GDM1 (cell line): ENCODE measurements around the gene EME2.
"Not testable (repeated sequence)": the region's sequence is repeated elsewhere in the genome, so short reads cannot be mapped to it uniquely, and the experiment has no call there.

ENCODE experiments used
- DNase-seq: peaks from one replicate; lab custom pipeline; 2025; lab: John Stamatoyannopoulos, UW

EME2 gene, protein sequence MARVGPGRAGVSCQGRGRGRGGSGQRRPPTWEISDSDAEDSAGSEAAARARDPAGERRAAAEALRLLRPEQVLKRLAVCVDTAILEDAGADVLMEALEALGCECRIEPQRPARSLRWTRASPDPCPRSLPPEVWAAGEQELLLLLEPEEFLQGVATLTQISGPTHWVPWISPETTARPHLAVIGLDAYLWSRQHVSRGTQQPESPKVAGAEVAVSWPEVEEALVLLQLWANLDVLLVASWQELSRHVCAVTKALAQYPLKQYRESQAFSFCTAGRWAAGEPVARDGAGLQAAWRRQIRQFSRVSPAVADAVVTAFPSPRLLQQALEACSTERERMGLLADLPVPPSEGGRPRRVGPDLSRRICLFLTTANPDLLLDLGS

DNA sequence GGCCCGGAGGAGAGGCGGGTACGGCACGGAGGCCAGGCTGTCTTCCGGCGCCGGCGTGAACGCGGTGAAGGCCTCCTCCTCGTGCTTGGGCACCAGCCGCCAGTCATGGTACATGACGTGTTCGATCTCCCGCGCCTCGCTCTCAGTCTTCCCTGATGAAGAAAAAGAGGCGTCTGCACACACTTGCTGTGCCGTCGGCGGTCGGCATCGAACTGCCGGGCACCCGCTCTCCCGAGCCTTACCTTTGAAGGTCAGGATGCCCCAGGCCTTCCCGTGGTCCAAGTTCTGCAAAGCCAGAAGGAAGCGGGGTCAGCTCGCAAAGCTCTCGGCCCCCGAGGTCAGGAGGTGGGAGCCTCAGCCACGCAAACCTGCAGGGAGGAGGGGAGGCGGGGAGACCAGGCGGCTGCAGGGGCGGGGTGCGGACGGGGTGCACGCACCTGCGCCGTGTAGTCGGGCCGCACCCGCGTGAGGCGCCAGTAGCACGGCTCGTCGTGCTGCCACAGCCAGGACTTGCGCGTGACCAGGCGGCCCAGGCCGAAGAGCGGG is at the start of gene EME2:
Gene EME2, plus strand, starts transcription at position 449 of the 546 bp plus-strand sequence. CDS start 418 bp downstream, outside the sequence.
- DNase-seq, result no peak

DNA sequence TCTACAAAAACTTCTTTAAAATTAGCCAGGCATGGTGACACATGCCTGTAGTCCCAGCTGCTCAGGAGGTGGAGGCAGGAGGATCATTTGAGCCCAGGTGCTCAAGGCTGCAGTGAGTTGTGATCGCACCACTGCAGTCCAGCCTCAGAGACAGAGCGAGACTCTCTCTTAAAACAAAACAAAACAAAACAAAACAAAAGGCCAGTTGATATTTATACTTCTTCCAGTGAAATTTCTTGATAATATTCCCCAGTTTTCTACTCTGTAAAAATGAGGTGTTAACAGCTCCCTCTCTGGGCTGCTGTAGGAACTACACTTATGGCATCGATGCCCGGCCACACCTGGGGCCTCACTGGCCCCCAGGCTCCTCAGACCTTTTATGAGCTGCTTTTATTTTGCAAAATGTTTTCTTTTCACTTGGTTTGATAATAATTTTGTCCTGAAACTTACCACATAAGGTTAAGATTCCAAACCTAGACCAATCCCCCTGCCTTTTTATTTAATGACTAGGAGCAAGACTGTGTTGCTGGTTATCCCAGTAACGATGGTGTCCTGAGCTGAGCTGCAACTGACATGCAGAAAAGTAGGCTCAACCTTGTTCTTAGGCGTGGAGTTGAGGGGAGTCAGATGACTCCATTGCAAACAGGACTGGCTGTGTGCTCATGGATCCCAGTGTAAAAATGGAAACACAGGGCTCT is 49.0 kb upstream of the EME2 start:
- DNase-seq, result no peak

DNA sequence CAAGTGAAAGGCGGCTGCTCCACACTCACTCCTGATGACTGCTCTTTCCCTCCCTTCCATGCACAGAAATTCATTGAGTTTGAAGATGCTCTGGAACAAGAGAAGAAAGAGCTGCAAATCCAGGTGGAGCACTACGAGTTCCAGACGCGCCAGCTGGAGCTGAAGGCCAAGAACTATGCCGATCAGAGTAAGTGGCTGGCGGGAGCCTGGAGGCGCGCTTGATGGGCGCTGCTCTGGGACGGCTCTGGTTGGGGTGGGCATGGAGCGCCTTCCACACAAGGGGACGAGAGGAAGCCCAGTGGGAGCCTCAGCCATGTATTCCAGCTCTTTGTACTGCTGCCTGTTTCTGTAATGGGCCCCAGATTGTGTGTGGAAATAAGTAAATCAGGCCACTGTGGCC is 48.1 kb upstream of the EME2 start:
- DNase-seq, result no peak

DNA sequence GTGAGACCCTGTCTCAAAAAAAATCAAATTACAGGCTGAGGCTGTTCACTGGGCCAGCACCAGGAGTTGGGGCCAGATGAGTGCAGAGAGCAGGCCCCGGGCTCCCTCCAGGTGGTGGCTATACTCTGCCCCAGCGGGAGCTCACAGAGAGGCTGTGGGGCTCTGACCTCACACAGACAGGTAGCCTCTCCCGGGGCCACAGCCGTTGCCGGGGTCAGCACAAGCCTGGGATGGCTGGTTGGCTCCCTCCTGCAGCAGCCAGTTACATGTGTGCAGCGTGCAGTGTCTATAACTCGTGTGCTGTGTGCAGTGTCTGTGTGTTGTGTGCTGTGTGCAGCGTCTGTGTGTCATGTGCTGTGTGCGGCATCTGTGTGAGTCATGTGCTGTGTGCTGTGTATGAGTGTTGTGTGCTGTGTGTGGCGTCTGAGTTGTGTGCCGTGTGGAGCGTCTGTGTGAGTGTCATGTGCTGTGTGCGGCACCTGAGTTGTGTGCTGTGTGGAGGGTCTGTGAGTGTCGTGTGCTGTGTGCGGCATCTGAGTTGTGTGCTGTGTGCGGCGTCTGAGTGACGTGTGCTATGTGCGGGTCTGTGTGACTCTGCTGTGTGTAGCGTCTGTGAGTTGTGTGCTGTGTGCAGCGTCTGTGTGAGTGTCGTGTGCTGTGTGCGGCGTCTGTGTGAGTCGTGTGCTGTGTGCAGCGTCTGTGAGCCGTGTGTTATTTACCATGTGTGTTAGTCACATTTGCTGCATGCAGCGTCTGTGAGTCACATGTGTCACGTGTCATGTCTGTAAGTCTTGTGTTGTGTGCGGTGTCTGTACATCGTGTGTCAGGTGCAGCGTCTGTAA is 45.7 kb upstream of the EME2 start:
- DNase-seq, result no peak

DNA sequence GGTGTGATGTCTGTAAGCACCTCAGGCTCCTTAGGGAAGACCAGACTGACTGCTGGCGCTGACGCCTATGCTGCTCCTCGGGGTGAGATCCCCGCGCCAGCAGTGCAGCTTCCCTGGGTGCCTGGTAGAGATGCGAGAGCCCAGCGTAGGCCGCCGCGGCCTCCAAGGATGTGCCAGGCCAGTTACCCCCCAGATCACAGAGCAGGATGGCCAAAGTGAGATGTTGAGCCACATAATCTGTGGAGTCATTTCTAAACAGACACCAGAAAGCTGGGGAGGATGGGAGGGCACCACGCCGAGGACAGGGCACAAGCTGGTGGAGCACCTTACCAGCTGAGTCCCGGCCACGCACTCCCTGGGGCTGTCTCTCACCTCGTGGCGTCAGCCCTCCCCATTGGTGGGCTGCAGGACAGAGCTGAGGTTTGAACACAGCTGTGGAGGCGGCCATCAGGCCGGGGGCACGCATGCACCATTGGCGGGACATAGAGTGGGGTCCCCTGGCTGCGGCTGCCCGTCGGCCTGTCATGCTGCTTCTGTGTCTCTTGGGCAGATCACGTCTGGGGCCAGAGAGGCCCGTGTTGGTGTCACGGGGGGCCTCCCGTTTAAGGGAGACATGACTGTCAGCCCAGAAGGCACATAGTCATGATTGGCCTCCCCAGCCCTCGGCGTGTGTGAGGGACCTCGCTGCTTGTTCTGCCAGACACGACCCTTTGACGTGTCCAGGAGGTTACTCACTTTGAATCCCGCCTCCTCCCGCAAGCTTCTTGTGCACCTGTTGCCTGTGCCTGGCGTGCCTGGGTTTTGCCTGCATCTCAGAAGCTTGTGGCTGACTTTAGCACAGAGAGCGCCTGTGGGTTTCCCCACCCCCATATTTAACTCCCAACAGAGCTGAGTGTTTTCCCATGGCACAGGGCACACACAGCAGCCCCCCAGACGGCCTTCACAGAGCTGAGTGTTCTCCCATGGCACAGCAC is 44.7 kb upstream of the EME2 start:
- DNase-seq, result no peak

DNA sequence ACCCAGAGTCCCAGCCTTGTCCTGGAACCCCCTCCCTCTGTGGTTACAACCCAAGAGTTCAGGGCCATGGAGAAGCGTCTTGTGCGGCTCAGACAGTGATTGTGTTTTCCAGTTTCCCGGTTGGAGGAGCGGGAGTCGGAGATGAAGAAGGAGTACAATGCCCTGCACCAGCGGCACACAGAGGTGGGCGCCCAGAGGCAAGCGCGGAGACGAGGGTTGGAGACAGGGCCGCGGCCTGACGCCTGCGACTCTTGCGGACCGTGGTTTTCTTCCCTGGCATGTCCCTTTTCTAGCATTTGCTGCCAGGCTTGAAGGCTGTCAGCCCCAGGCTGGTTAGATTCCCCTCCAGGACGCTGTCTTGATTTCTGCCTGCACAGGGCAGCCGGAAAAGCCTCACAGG is 43.6 kb upstream of the EME2 start:
- DNase-seq, result no peak

DNA sequence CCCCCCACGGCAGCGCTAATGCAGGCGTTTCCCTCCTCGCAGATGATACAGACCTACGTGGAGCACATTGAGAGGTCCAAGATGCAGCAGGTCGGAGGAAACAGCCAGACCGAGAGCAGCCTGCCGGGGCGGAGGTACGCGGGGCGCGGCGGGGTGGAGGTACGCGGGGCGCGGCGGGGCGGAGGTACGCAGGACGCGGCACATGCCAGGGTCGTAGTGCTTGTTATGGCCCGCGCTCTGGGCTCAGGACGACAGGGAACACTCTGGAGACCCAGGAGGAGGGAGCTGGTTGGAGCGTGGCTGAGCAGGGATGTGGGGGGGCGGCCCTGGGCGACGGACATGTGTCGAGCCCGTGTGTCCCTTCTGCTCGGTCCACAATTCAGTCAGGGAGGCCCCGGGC is 43.2 kb upstream of the EME2 start:
- no peak for DNase-seq

DNA sequence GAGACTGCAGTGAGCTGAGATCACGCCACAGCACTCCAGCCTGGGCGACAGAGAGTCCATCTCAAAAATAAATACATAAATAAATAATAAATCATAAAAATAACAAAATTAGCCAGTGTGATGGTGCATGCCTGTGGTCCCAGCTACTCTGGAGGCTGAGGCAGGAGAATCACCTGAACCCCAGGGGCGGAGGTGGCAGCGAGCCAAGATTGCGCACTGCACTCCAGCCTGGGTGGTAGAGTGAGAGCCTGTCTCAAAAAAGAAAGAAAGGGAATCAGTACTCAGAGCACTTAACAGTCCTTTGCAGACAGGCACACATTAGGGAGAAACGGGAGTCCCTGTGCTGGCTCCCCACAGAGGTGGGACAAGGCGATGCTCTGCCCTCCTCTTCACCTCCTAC is 41.5 kb upstream of the EME2 start:
- no peak for DNase-seq

DNA sequence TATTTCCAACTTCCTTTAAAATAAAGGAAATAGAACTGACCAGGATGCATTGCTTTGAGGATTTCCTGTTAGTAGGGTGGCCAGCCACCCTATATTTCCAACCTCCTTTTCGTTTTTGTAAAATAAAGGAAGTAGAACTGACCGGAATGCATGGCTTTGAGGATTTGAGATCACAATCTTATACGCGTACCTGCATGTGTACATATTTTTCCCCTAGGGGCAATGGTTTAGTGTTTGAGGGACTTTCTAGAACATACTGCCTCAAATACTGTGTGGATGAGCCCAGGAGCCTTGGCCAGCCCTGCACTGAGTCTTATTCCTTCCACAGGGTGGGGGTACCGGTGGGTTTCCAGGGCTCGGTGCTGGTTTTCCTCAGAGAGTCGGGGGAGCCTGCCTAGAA is 41.0 kb upstream of the EME2 start:
- no peak for DNase-seq

DNA sequence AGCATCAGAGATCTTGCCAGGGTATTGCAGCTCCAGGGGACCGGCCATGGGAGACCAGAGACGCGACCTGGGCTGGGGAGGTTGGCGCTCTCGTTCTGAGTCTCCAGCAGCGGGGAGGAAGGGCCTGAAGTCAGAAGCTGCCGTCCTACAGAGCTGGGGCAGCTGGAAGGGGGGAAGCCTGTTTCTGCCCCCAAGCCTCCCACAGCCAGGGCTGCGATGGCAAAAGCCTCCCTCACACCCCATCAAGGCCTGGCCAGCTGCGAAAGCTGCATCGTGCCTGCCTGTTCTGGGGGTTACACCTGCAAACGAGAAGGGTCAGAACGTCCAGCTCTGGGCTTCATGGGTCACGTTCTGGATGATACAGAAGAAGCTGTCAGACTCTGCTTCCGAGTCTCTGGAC is 40.5 kb upstream of the EME2 start:
- DNase-seq, result no peak

DNA sequence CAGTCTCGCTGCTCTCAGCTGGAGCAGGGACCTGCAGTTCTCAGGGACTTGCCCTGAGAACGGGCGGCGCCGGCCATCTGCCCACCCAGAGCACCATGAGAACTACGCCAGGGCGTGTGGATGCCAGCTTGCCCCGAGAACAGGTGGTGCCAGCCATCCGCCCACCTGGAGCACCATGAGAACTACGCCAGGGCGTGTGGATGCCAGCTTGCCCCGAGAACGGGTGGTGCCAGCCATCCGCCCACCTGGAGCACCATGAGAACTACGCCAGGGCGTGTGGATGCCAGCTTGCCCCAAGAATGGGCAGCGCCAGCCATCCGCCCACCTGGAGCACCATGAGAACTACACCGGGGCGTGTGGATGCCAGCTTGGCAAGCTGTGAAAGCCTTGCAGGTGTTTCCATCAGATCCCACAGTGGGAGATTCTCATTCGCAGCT is 40.0 kb upstream of the EME2 start:
- DNase-seq, result not testable (repeated sequence)

DNA sequence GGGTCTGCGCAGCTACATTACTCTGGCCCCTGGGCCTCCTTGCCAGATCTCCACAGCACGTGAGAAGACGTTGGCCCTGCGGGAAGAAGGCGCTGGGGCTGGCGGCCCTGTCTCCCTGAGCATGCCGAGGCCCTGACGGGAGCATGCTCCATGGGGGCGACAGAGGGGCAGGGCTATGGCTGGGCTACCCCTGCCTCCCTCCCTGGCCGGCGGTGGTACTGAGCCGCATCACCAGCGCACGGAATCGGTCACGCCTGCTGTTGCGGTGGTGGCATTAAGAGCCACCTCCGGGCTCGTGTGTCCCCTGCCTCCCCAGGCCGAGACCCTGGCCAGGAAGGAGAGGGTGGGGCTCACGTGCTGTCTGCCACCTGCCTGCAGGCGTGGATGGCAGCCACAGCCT is 38.5 kb upstream of the EME2 start:
- no peak for DNase-seq

DNA sequence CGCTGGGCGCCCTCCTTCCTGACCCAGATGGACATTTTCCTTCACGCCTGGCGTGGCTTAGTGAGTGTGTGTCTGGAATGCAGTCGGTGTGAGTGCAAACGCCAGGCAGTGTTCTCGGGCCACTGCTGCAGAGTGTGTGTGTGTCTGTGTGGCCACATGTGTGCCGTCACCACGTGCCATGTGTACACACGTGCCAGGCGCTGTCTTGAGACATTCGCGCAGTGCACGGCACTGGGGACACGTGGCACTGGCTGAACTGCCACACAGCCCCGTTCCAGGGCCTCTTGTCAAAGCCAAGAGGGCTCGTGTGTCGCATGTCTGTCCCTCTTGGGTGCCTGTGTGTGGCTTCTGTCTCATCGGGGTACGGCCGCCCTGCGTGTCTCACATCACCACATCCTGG is 37.8 kb upstream of the EME2 start:
- no peak for DNase-seq

DNA sequence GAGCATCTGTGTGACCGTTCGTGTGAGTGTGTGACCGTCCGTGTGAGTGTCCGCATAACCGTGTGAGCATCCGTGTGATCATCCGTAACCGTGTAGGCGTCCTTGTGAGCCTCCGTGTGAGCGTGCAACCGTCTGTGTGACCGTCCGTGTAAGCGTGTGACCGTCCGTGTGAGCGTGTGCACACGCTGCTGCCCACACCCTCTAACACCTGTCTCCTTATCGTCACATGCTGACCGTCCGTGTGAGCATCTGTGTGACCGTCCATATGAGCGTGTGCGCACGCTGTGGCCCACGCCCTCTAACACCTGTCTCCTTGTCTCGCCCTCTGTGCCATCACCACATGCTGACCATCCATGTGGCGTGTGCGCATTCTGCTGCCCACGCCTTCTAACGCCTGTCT is 32.4 kb upstream of the EME2 start:
- no peak for DNase-seq

DNA sequence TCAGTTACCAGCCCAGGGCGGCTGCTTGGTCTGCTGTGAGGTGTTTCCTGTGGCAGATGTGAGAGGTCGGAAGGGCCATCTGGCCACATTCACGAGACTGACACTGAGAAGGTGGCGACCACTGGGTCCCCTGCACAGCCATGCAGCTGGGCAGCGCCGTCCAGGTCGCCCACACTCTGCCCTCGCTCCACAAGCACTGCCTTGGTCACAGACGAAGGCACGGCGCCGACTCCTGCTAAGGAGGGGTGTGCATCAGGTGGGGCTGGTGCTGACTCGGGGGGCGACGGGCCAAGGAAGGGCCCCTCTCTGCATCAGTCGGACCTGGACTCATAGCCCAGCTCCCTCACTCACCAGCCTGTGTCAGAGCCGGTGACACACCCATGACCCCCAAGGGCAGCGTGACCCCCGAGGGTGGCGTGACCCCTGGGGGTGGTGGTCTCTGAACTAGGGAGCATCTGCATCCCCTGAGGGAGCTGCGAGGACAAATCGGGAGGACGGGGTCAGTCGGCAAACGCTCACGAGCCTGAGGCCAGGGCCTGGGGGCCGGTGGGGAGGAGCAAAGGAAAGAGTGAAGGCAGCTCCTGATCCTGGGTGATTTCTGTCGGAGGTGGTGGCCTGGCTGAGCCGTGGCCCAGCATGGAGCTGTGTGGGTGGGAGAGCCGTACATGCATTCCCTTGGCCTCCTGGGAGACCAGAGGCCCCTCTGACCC is 31.7 kb upstream of the EME2 start:
- DNase-seq, result no peak

DNA sequence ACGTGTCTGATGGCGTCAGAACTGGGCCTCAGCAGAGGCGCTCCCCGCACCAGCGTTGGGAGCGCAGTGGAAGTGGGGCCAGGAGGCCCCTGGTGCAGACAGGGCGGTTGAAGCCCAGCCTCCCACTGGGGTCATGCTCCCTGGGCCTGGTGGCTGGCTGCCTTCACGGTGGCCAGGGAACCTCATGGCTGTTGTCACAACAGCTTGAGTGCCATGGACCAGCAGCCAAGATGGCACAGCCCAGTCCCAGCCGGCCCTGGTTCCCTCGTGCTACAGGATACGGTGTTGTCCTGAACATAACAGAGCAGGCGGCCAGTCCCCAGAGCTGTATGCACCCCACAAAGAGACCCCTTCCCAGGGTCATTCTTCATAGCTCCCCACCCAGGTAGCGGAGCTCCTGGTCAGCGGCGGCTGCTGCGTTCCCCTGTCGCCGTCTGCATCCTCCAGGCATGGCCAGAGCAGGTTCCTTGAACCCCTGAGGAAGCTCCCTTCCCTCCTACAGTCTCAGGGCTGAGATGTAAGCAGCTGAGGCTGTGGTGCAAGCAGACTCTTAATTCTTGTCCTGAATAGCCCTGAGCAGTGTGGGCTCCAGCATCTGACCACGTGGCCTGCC is 31.0 kb upstream of the EME2 start:
- no peak for DNase-seq

DNA sequence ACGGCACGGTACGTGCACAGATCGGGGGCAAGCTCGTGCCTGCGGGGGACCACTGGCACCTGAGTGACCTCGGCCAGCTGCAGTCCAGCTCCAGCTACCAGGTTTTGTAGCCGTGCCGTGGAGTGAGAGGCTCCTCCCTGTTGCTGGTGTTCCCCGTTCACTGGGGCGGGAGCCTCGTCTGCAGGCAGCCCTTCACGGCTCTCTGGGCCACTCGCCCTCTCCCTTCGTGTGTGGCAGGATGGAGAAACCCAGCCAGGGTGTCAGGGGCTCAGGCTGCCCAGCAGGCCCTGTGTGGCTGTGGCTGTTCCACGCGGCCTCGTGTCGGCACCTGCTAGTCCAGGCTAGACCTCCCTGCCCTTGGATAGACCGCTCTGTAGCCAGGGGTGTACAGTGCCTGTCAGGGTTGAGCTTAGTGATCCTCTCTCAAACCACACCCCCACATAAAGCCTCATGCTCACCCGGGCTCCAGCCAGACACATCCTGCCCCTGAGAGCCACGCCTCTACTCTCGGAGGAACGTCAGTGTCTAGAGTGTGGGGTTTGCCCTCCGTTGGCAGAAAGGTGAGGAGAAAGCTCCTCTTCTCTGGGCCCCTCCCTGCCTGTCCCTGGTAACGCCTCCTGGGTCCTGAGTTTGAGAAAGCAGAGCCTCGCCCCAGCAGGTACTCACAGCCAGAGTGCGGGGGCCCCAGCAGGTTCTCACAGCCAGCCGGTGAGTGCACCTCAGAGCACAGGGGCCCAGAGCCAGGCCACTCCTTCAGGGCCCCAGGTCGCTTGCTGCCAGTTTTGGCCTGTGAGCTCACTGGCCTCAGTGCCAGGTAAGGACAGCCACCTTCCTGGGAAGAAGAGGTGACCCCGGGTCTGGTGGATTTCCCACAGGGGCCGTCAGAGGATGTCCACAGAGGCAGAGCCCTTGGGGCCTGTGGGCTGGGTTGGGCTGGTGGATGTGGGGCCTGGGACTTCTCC is 29.0 kb upstream of the EME2 start:
- DNase-seq, result no peak

DNA sequence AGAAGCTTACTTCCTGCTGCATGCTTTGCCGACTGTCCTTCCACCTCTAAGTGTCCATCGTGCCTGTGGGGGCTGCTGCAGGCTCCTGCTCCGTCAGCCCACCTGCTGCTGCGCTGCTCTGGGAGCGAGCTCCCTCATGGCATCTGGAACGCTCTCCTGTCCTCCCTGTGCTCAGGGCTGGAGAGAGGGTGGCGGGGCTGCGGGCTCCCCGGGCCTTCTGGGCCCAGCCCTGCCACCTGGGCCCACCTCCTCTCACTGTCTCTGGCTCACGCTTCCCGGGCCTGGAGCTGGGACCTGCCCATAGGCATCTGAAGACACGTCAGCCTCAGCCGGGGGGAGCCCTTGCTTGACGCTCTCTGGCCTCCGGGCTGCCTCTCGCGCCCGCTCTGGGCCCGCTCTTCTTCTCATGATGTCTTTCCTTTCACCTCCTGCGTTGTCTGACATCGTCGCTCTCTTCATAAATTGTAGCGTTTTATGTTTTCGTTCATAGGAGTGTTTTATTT is 28.2 kb upstream of the EME2 start:
- DNase-seq, result no peak
